ENCODE data around the gene GPR146.

GRCh38 chr7:1100386-1100785 is 56.0 kb downstream of the GPR146 start:
- TF ChIP-seq EZH2 (IDR thresholded peaks at IDR 0.05) (no peak), POLR2AphosphoS5 (IDR thresholded peaks at IDR 0.05; ENCODE audit: borderline replicate concordance, low read depth, low read length) (no peak), FOXP2 (optimal IDR thresholded peaks at IDR 0.05; ENCODE audit: control extremely low read depth, extremely low read length, insufficient read depth) (no peak)
